Body of pancreas (tissue), 4 donors: ENCODE results near the gene F2R.

Source experiments
- POLR2A ChIP-seq, 3 donors: fragments of 450-650 bp; IDR thresholded peaks; one replicate each; pipeline ENCODE4 v1.6.1; 2016; ENCODE audit warnings: antibody characterized with exemption in 3 of 3, mild to moderate bottlenecking in 2 of 3
- TF ChIP-seq, protein P1 (sequence below), 7 experiments: fragments of 450-650 bp in 4 of 7; fragments of 200-600 bp in 3 of 7; sonication (generic) in 3 of 7; IDR thresholded peaks; one replicate each; pipeline ENCODE4 v1.5.1; 2016 to 2019; ENCODE audit warnings: antibody characterized with exemption in 7 of 7

- TF ChIP-seq POLR2A (IDR thresholded peaks at IDR 0.05) = no peak
- TF ChIP-seq, protein P1, sequence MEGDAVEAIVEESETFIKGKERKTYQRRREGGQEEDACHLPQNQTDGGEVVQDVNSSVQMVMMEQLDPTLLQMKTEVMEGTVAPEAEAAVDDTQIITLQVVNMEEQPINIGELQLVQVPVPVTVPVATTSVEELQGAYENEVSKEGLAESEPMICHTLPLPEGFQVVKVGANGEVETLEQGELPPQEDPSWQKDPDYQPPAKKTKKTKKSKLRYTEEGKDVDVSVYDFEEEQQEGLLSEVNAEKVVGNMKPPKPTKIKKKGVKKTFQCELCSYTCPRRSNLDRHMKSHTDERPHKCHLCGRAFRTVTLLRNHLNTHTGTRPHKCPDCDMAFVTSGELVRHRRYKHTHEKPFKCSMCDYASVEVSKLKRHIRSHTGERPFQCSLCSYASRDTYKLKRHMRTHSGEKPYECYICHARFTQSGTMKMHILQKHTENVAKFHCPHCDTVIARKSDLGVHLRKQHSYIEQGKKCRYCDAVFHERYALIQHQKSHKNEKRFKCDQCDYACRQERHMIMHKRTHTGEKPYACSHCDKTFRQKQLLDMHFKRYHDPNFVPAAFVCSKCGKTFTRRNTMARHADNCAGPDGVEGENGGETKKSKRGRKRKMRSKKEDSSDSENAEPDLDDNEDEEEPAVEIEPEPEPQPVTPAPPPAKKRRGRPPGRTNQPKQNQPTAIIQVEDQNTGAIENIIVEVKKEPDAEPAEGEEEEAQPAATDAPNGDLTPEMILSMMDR (IDR thresholded peaks at IDR 0.05) = no peak
Measured at GRCh38 chr5:76704131-76704663, 11.7 kb upstream of the F2R start.
